ENCODE measurements around the gene RLF.
"Not testable (repeated sequence)": the region's sequence is repeated elsewhere in the genome, so short reads cannot be mapped to it uniquely, and the experiment has no call there.

Gene RLF

DNA sequence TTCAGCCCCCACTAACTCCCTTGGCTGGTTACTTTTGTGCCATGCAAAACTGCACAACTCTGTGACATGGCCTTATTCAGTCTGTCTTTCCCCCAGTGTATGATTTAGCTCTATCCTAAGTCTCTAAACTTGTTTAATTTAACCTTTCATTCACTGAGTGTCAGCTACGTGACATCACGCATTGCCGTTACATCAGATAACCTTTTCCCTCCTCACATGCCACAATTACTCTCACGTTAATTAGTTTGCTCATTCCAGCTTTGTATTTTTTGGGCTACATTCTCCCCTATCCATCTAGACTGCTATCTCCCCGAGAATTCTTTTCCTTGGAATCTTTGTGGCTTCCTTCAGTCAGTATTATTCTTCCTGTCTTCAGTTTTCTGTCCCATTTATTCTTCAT, 57.1 kb downstream of the RLF start:
- no peak for ATAC-seq
- TF ChIP-seq, protein P1, sequence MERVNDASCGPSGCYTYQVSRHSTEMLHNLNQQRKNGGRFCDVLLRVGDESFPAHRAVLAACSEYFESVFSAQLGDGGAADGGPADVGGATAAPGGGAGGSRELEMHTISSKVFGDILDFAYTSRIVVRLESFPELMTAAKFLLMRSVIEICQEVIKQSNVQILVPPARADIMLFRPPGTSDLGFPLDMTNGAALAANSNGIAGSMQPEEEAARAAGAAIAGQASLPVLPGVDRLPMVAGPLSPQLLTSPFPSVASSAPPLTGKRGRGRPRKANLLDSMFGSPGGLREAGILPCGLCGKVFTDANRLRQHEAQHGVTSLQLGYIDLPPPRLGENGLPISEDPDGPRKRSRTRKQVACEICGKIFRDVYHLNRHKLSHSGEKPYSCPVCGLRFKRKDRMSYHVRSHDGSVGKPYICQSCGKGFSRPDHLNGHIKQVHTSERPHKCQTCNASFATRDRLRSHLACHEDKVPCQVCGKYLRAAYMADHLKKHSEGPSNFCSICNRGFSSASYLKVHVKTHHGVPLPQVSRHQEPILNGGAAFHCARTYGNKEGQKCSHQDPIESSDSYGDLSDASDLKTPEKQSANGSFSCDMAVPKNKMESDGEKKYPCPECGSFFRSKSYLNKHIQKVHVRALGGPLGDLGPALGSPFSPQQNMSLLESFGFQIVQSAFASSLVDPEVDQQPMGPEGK (CRISPR knock-in tag; IDR thresholded peaks at IDR 0.05; ENCODE audit: borderline replicate concordance), result no peak
- no peak for TF ChIP-seq CSDC2 (CRISPR knock-in tag; IDR thresholded peaks at IDR 0.05)

DNA sequence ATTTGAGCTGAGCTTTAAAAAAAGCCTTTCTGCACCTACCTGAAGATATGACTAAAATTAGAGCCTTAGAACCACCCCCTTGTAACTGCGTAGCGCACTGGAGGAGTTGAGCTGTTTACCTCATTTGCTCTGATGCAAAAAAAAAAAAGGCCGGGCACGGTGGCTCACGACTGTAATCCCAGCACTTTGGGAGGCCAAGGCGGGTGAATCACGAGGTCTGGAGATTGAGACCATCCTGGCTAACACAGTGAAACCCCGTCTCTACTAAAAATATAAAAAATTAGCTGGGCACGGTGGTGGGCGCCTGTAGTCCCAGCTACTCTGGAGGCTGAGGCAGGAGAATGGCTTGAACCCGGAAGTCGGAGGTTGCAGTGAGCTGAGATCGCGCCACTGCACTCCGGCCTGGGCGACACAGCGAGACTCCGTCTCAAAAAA, 60.3 kb downstream of the RLF start:
- ATAC-seq, result not testable (repeated sequence)

DNA sequence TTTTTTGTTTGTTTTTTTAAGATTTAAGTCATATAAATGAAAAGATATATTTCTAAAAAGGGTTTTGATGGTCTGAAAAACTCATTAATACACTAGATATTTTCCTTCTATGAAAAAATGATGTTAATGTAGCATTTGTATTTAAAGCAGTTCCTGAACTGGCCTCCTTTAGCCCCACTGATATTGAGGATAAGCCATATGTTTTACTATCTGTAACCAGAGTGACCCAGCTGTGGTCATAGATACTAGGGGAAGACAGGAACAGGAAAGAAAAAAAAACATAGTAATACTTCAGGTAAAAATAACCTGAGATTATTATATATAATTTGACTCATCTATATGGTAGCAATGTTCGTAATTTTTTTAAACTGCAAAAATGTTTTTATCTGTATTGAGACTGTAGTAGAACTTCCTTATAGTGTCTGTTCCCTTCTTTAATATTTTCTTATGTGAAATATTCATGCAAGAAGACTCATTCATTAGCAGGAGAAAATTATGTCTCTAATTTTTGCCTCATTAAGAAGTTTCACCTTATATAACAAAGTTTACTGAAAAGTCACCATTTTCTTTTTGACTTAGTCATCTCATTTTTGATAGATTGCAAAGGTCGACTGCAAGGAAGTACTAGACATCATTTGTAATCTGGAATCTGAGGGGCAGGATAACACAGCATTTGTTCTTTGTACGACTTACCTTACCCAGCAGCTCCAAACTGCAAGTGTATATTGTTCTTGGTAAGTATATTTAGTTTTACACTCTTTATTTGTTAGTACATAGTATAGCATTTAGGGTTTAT, 61.0 kb downstream of the RLF start:
- ATAC-seq, result no peak

DNA sequence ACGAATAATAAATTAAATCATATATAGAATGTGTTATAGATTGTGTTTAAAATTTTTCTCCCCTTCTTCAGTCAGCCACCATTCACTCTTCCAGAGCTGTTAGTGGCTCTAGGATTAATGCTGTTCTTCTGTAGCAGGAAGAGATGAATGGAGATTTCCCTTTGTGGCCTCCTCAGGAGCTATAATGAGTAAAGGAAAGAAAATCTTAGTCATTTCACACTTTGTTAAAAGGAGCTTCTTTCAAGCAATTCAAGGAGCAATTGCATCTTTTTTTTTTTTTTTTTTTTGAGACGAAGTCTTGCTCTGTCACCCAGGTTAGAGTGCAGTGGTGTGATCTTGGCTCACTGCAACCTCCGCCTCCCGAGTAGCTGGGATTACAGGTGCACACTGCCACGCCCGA, 62.9 kb downstream of the RLF start:
- TF ChIP-seq BACH2 (CRISPR knock-in tag; IDR thresholded peaks at IDR 0.05; ENCODE audit: borderline replicate concordance), result no peak
- no peak for TF ChIP-seq ZFP3 (CRISPR knock-in tag; IDR thresholded peaks at IDR 0.05)
- no peak for TF ChIP-seq ZFP30 (CRISPR knock-in tag; IDR thresholded peaks at IDR 0.05)
- TF ChIP-seq, protein P2, sequence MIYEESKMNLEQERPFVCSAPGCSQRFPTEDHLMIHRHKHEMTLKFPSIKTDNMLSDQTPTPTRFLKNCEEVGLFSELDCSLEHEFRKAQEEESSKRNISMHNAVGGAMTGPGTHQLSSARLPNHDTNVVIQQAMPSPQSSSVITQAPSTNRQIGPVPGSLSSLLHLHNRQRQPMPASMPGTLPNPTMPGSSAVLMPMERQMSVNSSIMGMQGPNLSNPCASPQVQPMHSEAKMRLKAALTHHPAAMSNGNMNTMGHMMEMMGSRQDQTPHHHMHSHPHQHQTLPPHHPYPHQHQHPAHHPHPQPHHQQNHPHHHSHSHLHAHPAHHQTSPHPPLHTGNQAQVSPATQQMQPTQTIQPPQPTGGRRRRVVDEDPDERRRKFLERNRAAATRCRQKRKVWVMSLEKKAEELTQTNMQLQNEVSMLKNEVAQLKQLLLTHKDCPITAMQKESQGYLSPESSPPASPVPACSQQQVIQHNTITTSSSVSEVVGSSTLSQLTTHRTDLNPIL (CRISPR knock-in tag; IDR thresholded peaks at IDR 0.05; ENCODE audit: low read depth), result no peak
- no peak for TF ChIP-seq SNAI2 (CRISPR knock-in tag; IDR thresholded peaks at IDR 0.05)
- no peak for TF ChIP-seq PPARA (CRISPR knock-in tag; IDR thresholded peaks at IDR 0.05; ENCODE audit: borderline replicate concordance)
- no peak for TF ChIP-seq ISL1 (CRISPR knock-in tag; IDR thresholded peaks at IDR 0.05)
- no peak for TF ChIP-seq ARNTL (CRISPR knock-in tag; IDR thresholded peaks at IDR 0.05; ENCODE audit: borderline replicate concordance, low read depth)
- TF ChIP-seq, protein P3, sequence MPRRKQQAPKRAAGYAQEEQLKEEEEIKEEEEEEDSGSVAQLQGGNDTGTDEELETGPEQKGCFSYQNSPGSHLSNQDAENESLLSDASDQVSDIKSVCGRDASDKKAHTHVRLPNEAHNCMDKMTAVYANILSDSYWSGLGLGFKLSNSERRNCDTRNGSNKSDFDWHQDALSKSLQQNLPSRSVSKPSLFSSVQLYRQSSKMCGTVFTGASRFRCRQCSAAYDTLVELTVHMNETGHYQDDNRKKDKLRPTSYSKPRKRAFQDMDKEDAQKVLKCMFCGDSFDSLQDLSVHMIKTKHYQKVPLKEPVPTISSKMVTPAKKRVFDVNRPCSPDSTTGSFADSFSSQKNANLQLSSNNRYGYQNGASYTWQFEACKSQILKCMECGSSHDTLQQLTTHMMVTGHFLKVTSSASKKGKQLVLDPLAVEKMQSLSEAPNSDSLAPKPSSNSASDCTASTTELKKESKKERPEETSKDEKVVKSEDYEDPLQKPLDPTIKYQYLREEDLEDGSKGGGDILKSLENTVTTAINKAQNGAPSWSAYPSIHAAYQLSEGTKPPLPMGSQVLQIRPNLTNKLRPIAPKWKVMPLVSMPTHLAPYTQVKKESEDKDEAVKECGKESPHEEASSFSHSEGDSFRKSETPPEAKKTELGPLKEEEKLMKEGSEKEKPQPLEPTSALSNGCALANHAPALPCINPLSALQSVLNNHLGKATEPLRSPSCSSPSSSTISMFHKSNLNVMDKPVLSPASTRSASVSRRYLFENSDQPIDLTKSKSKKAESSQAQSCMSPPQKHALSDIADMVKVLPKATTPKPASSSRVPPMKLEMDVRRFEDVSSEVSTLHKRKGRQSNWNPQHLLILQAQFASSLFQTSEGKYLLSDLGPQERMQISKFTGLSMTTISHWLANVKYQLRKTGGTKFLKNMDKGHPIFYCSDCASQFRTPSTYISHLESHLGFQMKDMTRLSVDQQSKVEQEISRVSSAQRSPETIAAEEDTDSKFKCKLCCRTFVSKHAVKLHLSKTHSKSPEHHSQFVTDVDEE (CRISPR knock-in tag; IDR thresholded peaks at IDR 0.05), result no peak
- no peak for TF ChIP-seq TOX (CRISPR knock-in tag; IDR thresholded peaks at IDR 0.05; ENCODE audit: borderline replicate concordance)
- no peak for TF ChIP-seq TCF4 (CRISPR knock-in tag; IDR thresholded peaks at IDR 0.05; ENCODE audit: borderline replicate concordance)
- TF ChIP-seq, protein P4, sequence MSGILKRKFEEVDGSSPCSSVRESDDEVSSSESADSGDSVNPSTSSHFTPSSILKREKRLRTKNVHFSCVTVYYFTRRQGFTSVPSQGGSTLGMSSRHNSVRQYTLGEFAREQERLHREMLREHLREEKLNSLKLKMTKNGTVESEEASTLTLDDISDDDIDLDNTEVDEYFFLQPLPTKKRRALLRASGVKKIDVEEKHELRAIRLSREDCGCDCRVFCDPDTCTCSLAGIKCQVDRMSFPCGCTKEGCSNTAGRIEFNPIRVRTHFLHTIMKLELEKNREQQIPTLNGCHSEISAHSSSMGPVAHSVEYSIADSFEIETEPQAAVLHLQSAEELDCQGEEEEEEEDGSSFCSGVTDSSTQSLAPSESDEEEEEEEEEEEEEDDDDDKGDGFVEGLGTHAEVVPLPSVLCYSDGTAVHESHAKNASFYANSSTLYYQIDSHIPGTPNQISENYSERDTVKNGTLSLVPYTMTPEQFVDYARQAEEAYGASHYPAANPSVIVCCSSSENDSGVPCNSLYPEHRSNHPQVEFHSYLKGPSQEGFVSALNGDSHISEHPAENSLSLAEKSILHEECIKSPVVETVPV (CRISPR knock-in tag; IDR thresholded peaks at IDR 0.05), result no peak
- no peak for TF ChIP-seq RARB (CRISPR knock-in tag; IDR thresholded peaks at IDR 0.05)
- TF ChIP-seq OSR1 (CRISPR knock-in tag; IDR thresholded peaks at IDR 0.05), result no peak
- ATAC-seq, result no peak

More for the DNA sequence above, 61.0 kb downstream of the RLF start:
- TF ChIP-seq ZFP30 (CRISPR knock-in tag; IDR thresholded peaks at IDR 0.05) (no peak), ARNTL (CRISPR knock-in tag; IDR thresholded peaks at IDR 0.05; ENCODE audit: borderline replicate concordance, low read depth) (no peak), TCF4 (CRISPR knock-in tag; IDR thresholded peaks at IDR 0.05; ENCODE audit: borderline replicate concordance) (no peak), GLIS3 (CRISPR knock-in tag; IDR thresholded peaks at IDR 0.05) (no peak), ISL1 (CRISPR knock-in tag; IDR thresholded peaks at IDR 0.05) (no peak), ZFP3 (CRISPR knock-in tag; IDR thresholded peaks at IDR 0.05) (no peak), SNAI2 (CRISPR knock-in tag; IDR thresholded peaks at IDR 0.05) (no peak), ZC3H10 (CRISPR knock-in tag; IDR thresholded peaks at IDR 0.05) (no peak), BACH2 (CRISPR knock-in tag; IDR thresholded peaks at IDR 0.05; ENCODE audit: borderline replicate concordance) (no peak), ZNF565 (CRISPR knock-in tag; conservative IDR thresholded peaks at IDR 0.05; ENCODE audit: low read depth) (no peak)
- TF ChIP-seq, protein P4 (CRISPR knock-in tag; IDR thresholded peaks at IDR 0.05), result no peak
- TF ChIP-seq, protein P1 (CRISPR knock-in tag; IDR thresholded peaks at IDR 0.05; ENCODE audit: borderline replicate concordance), result no peak
- TF ChIP-seq, protein P5, sequence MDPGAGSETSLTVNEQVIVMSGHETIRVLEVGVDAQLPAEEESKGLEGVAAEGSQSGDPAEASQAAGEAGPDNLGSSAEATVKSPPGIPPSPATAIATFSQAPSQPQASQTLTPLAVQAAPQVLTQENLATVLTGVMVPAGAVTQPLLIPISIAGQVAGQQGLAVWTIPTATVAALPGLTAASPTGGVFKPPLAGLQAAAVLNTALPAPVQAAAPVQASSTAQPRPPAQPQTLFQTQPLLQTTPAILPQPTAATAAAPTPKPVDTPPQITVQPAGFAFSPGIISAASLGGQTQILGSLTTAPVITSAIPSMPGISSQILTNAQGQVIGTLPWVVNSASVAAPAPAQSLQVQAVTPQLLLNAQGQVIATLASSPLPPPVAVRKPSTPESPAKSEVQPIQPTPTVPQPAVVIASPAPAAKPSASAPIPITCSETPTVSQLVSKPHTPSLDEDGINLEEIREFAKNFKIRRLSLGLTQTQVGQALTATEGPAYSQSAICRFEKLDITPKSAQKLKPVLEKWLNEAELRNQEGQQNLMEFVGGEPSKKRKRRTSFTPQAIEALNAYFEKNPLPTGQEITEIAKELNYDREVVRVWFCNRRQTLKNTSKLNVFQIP (CRISPR knock-in tag; IDR thresholded peaks at IDR 0.05; ENCODE audit: borderline replicate concordance, low read depth), result no peak

All from SK-N-SH treated with all-trans-retinoic acid at 6 μM for 48 hours (cell line).